Kidney (tissue), 14 donors: Measurements from ENCODE around the gene JPH4. TPM values are rescaled to one million over a fixed set of nuclear protein-coding genes. Genes with fewer than 3 reads are reported as not detected.

ENCODE experiments used
- DNase-seq, 5 donors: peaks; one replicate each; pipeline ENCODE4 v3.0.0-alpha.2; 2013 to 2020
- FAIRE-seq: peaks from 2 replicates; lab custom pipeline; 2012; peaks lifted over from hg19 to GRCh38; lab: Jason Lieb, UNC
- H3K27ac ChIP-seq, 2 donors: one replicate each; pipeline ENCODE4 v1.7.0; 2013; ENCODE audit warnings: low read depth in 2 of 2, low read length in 2 of 2, inconsistent platforms in 1 of 2
- H3K27me3 ChIP-seq: one replicate; pipeline ENCODE4 v1.7.1; 2013; ENCODE audit warnings: low read length, inconsistent platforms; ENCODE audit not compliant: control insufficient read depth, insufficient read depth
- H3K36me3 ChIP-seq, 3 donors: one replicate each; pipeline versions ENCODE4 v1.7.0 to v1.7.1; 2013; ENCODE audit warnings: low read length in 3 of 3, control low read depth in 1 of 3, inconsistent platforms in 1 of 3; ENCODE audit not compliant: insufficient read depth in 3 of 3, control insufficient read depth in 2 of 3
- H3K4me1 ChIP-seq, 3 donors: one replicate each; pipeline versions ENCODE4 v1.7.0 to v1.7.1; 2013; ENCODE audit warnings: low read length in 3 of 3, inconsistent platforms in 1 of 3, low read depth in 1 of 3; ENCODE audit not compliant: control insufficient read depth in 2 of 3, insufficient read depth in 2 of 3
- H3K4me3 ChIP-seq, 3 donors: one replicate each; pipeline versions ENCODE4 v1.7.0 to v1.8.1; 2013; ENCODE audit warnings: low read length in 3 of 3, control low read depth in 1 of 3, inconsistent platforms in 1 of 3
- H3K9ac ChIP-seq, 3 donors: one replicate each; pipeline versions ENCODE4 v1.7.0 to v1.7.1; 2013; ENCODE audit warnings: low read length in 3 of 3, control low read depth in 1 of 3, inconsistent platforms in 1 of 3
- H3K9me3 ChIP-seq, 3 donors: one replicate each; pipeline versions ENCODE4 v1.7.0 to v1.7.1; 2013; ENCODE audit warnings: low read length in 3 of 3, control low read depth in 1 of 3, inconsistent platforms in 1 of 3; ENCODE audit not compliant: control insufficient read depth in 2 of 3, insufficient read depth in 1 of 3
- intact Hi-C: fragments of 100-400 bp; cut with DNase I; formaldehyde crosslinking; loops from one replicate; pipeline ENCODE4 v1.11.1; 2022
- polyA plus RNA-seq: library from polyadenylated mRNA; stranded (reverse); fragments of 350-450 nt; fragmentation: Illumina TruSeq; extraction: RNeasy Lipid Tissue Mini Kit (QIAGEN cat#74804); gene quantifications from one replicate; pipeline ENCODE4 v1.2.3, GENCODE V29; 2014; ENCODE audit warnings: low read depth, low replicate concordance; ENCODE audit not compliant: insufficient read depth
- total RNA-seq: library from RNA; stranded (reverse); fragmentation: NEBNext Ultra II Directional; extraction: Animal tissue kit (Norgen Biotek cat#: 25700); gene quantifications from one replicate; pipeline ENCODE4 v1.2.1, GENCODE V29; 2021
- TF ChIP-seq, protein P1 (sequence below): IDR thresholded peaks from 3 replicates; pipeline ENCODE4 v1.5.1; 2012; ENCODE audit warnings: mild to moderate bottlenecking, moderate library complexity, borderline replicate concordance; ENCODE audit not compliant: insufficient read depth; ENCODE audit errors: extremely low read depth
- donor health status: control.
- donor health status: control.
- donor health status: control.
- donor health status: control.
- donor health status: control.
- donor health status: DM: yes; HTN: yes; CAD: no.
- donor health status: Normal renal cell carcinoma (clear cell type).

JPH4 gene
- total and polyA plus RNA-seq, 2 donors from 2014 or later = 3.6 to 7.0 TPM

DNA sequence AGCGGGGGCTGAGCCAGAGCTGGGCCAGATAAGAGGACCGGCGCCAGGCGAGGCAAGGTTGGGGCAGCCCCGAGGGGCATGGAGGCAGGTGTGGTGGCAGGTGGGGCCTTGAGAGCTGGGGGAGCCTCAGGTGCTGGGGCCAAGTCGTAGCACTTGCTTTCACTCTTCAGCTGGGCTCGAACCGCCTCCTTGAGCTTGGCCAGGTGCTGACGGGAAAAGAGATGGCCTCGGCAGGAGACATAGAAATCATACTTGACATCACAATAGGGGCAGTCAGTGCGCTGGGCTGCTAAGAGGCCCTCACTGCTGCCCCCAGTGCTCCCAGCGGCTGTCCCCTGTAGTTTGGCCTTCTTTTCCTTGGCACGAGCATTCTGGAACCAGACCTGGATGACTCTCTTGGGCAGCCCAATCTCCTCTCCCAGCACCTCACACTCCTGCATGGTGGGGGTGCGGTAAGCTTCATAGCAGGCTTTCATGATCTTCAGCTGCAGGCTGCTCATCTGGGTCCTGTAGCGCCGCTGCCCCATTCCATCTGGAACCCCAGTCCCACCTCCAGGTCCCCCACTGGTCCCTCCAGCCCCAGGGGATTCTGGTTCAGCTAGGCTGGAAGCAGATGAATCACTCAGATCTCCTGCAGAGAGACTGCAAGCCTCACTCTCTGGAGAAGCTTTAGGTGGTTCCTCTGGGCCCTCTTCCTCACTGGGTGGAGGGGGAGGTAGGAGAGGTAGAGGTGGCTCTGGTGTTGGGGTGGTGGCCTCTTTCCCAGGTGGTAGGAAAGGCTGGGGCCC, 55.2 kb downstream of the JPH4 start:
- intact Hi-C loops = no loop called here
- Histone ChIP-seq H3K36me3 (no peaks in the 10 kb centered on the region), H3K4me3 (no peak overlapping the region), H3K27ac (no peak overlapping the region), H3K9me3 (no peaks in the 10 kb centered on the region), H3K27me3 (no peaks in the 10 kb centered on the region), H3K4me1 (no peaks in the 10 kb centered on the region), H3K9ac (no peak overlapping the region)
- DNase-seq (no peak), FAIRE-seq (no peak)
- TF ChIP-seq, protein P1, sequence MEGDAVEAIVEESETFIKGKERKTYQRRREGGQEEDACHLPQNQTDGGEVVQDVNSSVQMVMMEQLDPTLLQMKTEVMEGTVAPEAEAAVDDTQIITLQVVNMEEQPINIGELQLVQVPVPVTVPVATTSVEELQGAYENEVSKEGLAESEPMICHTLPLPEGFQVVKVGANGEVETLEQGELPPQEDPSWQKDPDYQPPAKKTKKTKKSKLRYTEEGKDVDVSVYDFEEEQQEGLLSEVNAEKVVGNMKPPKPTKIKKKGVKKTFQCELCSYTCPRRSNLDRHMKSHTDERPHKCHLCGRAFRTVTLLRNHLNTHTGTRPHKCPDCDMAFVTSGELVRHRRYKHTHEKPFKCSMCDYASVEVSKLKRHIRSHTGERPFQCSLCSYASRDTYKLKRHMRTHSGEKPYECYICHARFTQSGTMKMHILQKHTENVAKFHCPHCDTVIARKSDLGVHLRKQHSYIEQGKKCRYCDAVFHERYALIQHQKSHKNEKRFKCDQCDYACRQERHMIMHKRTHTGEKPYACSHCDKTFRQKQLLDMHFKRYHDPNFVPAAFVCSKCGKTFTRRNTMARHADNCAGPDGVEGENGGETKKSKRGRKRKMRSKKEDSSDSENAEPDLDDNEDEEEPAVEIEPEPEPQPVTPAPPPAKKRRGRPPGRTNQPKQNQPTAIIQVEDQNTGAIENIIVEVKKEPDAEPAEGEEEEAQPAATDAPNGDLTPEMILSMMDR = no peak

DNA sequence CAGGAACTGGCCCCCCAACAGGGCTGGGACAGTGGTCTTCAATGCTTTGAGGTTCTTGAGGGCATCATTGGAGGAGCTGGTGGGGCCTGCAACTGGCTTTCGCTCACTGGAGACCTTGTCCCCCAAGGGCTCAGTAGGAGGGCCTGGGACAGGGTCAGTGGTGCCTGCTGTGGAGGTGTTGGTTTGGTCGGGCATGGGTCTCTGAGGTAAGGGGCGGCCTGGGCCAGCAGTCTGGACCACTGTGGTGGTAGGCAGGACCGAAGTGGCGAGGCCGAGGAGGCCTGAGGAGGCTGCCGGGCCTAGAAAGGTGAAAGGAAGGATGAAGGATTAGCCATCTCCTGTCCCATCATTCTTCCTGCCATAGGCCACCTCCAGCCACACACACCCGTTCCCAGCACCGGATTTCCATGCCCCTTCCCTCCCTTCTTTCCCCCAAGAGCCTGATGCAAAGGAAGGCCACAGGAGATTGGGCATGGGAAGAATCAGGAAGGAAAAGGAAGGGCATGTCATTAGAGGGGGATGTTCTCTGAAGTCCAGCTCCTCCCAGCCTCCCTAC, 55.9 kb downstream of the JPH4 start:
- intact Hi-C loops = no loop called here
- H3K36me3 ChIP-seq = no peaks in the 10 kb centered on the region
- FAIRE-seq = no peak
- no peak overlapping the region for H3K9ac ChIP-seq
- no peaks in the 10 kb centered on the region for H3K9me3 ChIP-seq
- TF ChIP-seq, protein P1 = no peak
- no peaks in the 10 kb centered on the region for H3K27me3 ChIP-seq
- no peak overlapping the region for H3K27ac ChIP-seq
- H3K4me3 ChIP-seq = no peak overlapping the region
- DNase-seq = no peak
- no peaks in the 10 kb centered on the region for H3K4me1 ChIP-seq

DNA sequence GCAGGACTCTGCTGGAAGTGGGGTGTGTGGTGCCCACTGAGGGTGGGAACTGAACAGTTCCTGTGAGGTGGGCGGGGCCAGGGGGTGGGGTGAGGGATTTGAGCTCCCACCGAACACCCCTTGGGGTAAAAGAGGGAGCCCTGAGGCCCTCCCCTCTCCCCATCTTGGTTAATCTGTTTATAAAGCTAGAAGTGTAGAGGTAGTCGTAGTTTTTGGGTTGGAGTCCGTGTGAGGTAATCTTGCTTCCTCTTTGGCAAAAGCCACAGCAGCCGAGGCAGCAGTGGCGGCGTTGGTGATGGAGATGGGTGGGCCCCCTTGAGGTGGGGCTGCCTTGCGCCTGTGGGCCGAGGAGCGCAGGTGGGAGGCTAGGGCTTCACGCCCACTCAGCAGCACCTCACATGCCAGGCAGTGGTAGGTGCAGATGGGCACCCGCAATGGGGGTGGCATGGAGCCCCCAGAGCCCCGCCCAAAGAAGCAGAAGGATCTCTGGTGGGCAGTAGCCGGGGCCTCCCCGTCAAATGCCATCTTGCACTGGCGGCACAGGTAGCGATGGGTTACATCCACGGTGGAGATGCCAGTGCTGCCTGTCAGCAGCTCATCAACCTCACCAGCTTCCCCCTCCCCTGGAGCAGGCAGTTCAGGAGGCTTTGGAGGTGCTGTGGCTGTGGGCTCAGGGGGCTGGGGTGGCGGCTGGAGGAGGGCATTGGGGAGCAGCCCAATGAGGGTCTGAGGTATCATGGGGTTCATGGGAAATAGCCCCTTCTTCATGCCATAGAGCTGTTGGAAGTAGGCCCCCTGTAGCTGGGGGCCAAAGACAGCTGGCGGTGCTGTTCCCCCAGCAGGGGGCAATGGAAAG, 56.6 kb downstream of the JPH4 start:
- Histone ChIP-seq H3K9ac (no peak overlapping the region), H3K36me3 (no peaks in the 10 kb centered on the region), H3K27ac (no peak overlapping the region), H3K4me1 (no peaks in the 10 kb centered on the region), H3K4me3 (no peak overlapping the region), H3K9me3 (no peaks in the 10 kb centered on the region), H3K27me3 (no peaks in the 10 kb centered on the region)
- intact Hi-C loops = no loop called here
- FAIRE-seq (no peak), DNase-seq (no peak)
- TF ChIP-seq, protein P1 = no peak
